H54 (cell line): Measurements from ENCODE around the gene AP4S1.

Experiments
- DNase-seq: peaks from one replicate; pipeline ENCODE4 v3.0.0; 2011; ENCODE audit warnings: low spot score, mixed read lengths; ENCODE audit not compliant: insufficient read length
- FAIRE-seq: peaks from 3 replicates; lab custom pipeline; 2011; peaks lifted over from hg19 to GRCh38; lab: Jason Lieb, UNC
- POLR2A ChIP-seq: IDR thresholded peaks from 2 replicates; pipeline ENCODE4 v1.6.1; 2011; ENCODE audit warnings: low read depth, mild to moderate bottlenecking, low read length

Gene AP4S1

DNA sequence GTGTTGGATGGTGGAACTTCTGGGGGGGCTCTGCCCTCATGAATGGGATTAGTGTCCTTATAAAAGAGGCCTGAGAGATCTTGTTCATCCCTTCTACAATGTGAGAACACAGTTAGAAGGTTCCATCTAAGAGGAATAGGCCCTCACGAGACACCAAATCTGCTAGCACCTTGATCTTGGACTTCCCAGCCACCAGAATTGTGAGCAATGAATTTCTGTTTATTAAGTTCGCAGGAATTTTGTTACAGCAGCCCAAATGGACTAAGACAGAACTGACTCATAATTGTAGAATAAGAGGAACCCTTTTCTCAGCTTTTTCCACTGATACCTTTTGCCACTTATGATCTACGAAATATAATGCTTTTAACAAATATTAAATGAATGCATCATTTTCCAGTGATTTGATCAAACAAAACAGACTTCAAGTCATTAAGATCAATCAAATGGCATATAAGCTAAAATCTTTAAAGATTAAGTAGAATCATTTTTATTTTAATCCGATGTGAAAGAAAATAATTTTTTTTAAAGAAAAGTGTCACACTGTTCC, 113.9 kb downstream of the AP4S1 start:
- no peak for DNase-seq
- no peak for FAIRE-seq
- no peak for TF ChIP-seq POLR2A

- FAIRE-seq (no peak), DNase-seq (no peak)
- no peak for TF ChIP-seq POLR2A
Measured at GRCh38 chr14:31142455-31143087, 117.1 kb downstream of the AP4S1 start.
